ENCODE results near the gene AGO3. TPM values are rescaled to one million over a fixed set of nuclear protein-coding genes. Genes with fewer than 3 reads are reported as not detected.

Gene AGO3
- total and polyA plus RNA-seq, 4 donors, result 3.0 to 19.5 (median 7.1) TPM

DNA sequence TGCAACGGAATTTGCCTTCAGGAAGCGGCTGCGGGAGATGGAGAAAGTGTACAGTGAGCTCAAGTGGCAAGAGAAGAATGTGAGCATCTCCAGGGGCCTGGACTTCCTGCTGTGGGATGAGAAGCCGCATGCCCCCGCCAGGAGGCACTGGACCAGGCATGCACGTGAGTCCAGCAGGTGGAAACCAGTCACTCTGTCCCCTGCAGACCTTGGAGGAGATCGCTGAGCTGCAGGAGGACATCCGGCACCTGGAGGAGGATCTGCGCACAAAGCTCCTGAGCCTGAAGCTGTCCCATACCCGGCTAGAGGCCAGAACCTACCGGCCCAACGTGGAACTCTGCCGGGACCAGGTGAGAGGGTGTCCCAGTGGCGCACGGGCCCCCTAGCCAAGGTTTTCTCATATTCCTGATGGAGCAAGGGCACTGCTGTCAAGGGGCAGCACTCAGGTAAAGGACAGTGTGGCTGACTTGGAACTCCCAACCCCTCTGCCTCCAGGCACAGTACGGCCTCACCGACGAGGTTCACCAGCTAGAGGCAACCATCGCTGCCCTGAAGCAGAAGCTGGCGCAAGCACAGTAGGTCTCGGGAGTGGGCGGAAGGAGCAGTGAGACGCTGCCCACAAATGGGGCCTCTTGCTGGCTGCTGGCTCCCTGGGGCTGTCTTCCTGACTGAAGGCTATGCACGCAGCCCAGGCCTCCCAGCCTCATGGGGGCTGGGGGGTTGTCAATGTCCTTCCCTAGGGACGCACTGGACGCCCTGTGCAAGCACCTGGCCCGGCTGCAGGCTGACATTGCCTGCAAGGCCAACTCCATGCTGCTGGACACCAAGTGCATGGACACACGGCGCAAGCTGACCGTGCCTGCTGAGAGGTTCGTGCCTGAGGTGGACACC, 156.6 kb downstream of the AGO3 start:
- Histone ChIP-seq H3K9me3 (ENCODE audit: control insufficient read depth in 4 of 4, low read length in 3 of 4) (no peaks in the 10 kb centered on the region), H3K4me3 (ENCODE audit: low read depth in 1 of 3, low read length in 3 of 3) (no peak overlapping the region), H3K27ac (ENCODE audit: low read depth in 1 of 2, low read length in 2 of 2) (no peak overlapping the region), H3K36me3 (ENCODE audit: control insufficient read depth in 4 of 4, insufficient read depth in 3 of 4, low read depth in 1 of 4, low read length in 3 of 4) (peaks cover 3 to 9% (median 7%) of the 10 kb centered on the region in 4 donors), H3K9ac (ENCODE audit: low read depth in 1 of 2, low read length in 2 of 2) (no peak overlapping the region), H3K4me1 (ENCODE audit: control insufficient read depth in 4 of 4, insufficient read depth in 4 of 4, low read length in 3 of 4) (peaks cover 8 to 15% (median 11%) of the 10 kb centered on the region in 4 donors), H3K27me3 (ENCODE audit: control insufficient read depth in 4 of 4, insufficient read depth in 4 of 4, low read length in 3 of 4) (no peaks in the 10 kb centered on the region)
- WGBS, result 92% methylated on average over 31 of the region's 31 CpGs
- TF ChIP-seq HNF4G (IDR thresholded peaks at IDR 0.05) (no peak), SP1 (IDR thresholded peaks at IDR 0.05) (no peak), GABPA (IDR thresholded peaks at IDR 0.05 in 1 of 2, conservative IDR thresholded peaks at IDR 0.05 in 1 of 2) (no peak), CTCF (IDR thresholded peaks at IDR 0.05; ENCODE audit: low read depth, low read length, missing input control) (no peak), NR2F2 (IDR thresholded peaks at IDR 0.05) (no peak), JUND (IDR thresholded peaks at IDR 0.05) (no peak), EGR1 (IDR thresholded peaks at IDR 0.05; ENCODE audit: low read depth in 2 of 2) (no peak), TAF1 (conservative IDR thresholded peaks at IDR 0.05) (no peak), FOXA1 (IDR thresholded peaks at IDR 0.05) (no peak), ZBTB33 (IDR thresholded peaks at IDR 0.05) (no peak), REST (IDR thresholded peaks at IDR 0.05) (no peak), HNF4A (conservative IDR thresholded peaks at IDR 0.05) (no peak), FOXA2 (IDR thresholded peaks at IDR 0.05) (no peak), RAD21 (IDR thresholded peaks at IDR 0.05) (no peak)
- TF ChIP-seq, protein P1, sequence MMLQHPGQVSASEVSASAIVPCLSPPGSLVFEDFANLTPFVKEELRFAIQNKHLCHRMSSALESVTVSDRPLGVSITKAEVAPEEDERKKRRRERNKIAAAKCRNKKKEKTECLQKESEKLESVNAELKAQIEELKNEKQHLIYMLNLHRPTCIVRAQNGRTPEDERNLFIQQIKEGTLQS (IDR thresholded peaks at IDR 0.05), result no peak
- DNase-seq (ENCODE audit: low spot score), result no peak

All from liver (tissue), 9 donors.